PC-3 (cell line): Measurements from ENCODE around the gene FRK. TPM values are rescaled to one million over a fixed set of nuclear protein-coding genes. Genes with fewer than 3 reads are reported as not detected.

Source experiments
- ATAC-seq: fragments of 200-7000 bp; cut with Tn5 transposase; 2 replicates; pipeline ENCODE4 v1.9.1; 2020; ENCODE audit warnings: mild to moderate bottlenecking, moderate library complexity
- BruUV-seq: library from RNA; stranded (reverse); fragments of 400-500 nt; replicated peaks from 2 replicates; lab custom pipeline; 2021; lab: Mats Ljungman, UMichigan
- CTCF ChIA-PET: fragments of 300-600 bp; sonication (Branson Sonifier 250); formaldehyde crosslinking; loops from one replicate; lab custom pipeline; 2022; ENCODE audit warnings: antibody characterized with exemption; lab: Charles Lee
- POLR2A ChIA-PET: fragments of 300-600 bp; sonication (Branson Sonifier 250); formaldehyde crosslinking; loops from one replicate; lab custom pipeline; 2022; ENCODE audit warnings: antibody characterized with exemption; ENCODE audit not compliant: unreplicated experiment; lab: Charles Lee
- DNase-seq: peaks from one replicate; pipeline ENCODE4 v3.0.0-alpha.2; 2015
- H2AFZ ChIP-seq: fragments of 300-600 bp; sonication (generic); 2 replicates; pipeline ENCODE4 v1.6.0; 2016; ENCODE audit warnings: antibody characterized with exemption, low read length
- H3F3A ChIP-seq: fragments of 300-600 bp; sonication (generic); one replicate; pipeline ENCODE4 v1.6.0; 2017; ENCODE audit warnings: antibody characterized with exemption, low read length, control low read depth, mild to moderate bottlenecking; ENCODE audit not compliant: unreplicated experiment
- H3K27ac ChIP-seq: fragments of 300-600 bp; sonication (generic); 2 replicates; pipeline ENCODE4 v1.5.1; 2016; ENCODE audit warnings: mild to moderate bottlenecking, low read length
- H3K27me3 ChIP-seq: fragments of 300-600 bp; sonication (generic); 2 replicates; pipeline ENCODE4 v1.6.1; 2016; ENCODE audit warnings: low read length, mixed read lengths
- H3K36me3 ChIP-seq: fragments of 300-600 bp; sonication (generic); 2 replicates; pipeline ENCODE4 v1.6.1; 2016; ENCODE audit warnings: low read depth, mixed run types, low read length, mixed read lengths
- H3K4me1 ChIP-seq: fragments of 300-600 bp; sonication (generic); 2 replicates; pipeline ENCODE4 v1.5.1; 2016; ENCODE audit warnings: low read length; ENCODE audit not compliant: insufficient read depth
- H3K4me2 ChIP-seq: fragments of 300-600 bp; sonication (generic); 2 replicates; pipeline ENCODE4 v1.6.0; 2016; ENCODE audit warnings: low read length
- H3K4me3 ChIP-seq: fragments of 300-600 bp; sonication (generic); 2 replicates; pipeline ENCODE4 v1.5.1; 2016; ENCODE audit warnings: mild to moderate bottlenecking, low read length, mixed read lengths
- H3K79me2 ChIP-seq: fragments of 300-600 bp; sonication (generic); 2 replicates; pipeline ENCODE4 v1.6.1; 2017; ENCODE audit warnings: low read length, mixed read lengths
- H3K9ac ChIP-seq: fragments of 300-600 bp; sonication (generic); 2 replicates; pipeline ENCODE4 v1.6.0; 2016; ENCODE audit warnings: mild to moderate bottlenecking, low read length
- H3K9me2 ChIP-seq: fragments of 300-600 bp; sonication (generic); replicated peaks from 2 replicates; pipeline ENCODE4 v1.6.1; 2016; ENCODE audit warnings: mixed run types, low read length, mixed read lengths
- H3K9me3 ChIP-seq: fragments of 300-600 bp; sonication (generic); 2 replicates; pipeline ENCODE4 v1.6.1; 2016; ENCODE audit warnings: low read length, mixed read lengths
- H4K20me1 ChIP-seq: fragments of 300-600 bp; sonication (generic); 2 replicates; pipeline ENCODE4 v1.6.1; 2016; ENCODE audit warnings: low read length, mixed read lengths
- CTCF ChIP-seq: fragments of 300-600 bp; sonication (generic); conservative IDR thresholded peaks from 2 replicates; pipeline ENCODE4 v1.5.1; 2017; ENCODE audit warnings: antibody characterized with exemption, low read depth, mild to moderate bottlenecking, low read length
- EZH2 ChIP-seq: fragments of 300-600 bp; sonication (generic); IDR thresholded peaks from one replicate; pipeline ENCODE4 v1.6.1; 2017; ENCODE audit warnings: antibody characterized with exemption, mild to moderate bottlenecking, low read length; ENCODE audit not compliant: unreplicated experiment
- EZH2phosphoT487 ChIP-seq: fragments of 300-600 bp; sonication (generic); IDR thresholded peaks from 2 replicates; pipeline ENCODE4 v1.6.1; 2018; ENCODE audit warnings: mild to moderate bottlenecking, antibody characterized with exemption, low read length, borderline replicate concordance
- intact Hi-C: fragments of 100-400 bp; cut with micrococcal nuclease; formaldehyde crosslinking; loops from 2 replicates; pipeline ENCODE4 v1.9.0; 2023
- total RNA-seq: library from RNA; depleted of rRNA; stranded (reverse); fragments of >200 nt; gene quantifications from 2 replicates; pipeline ENCODE4 v1.2.3, GENCODE V29; 2014

Gene FRK
- total RNA-seq, 1 experiment from 2014 or later = 0.66 TPM

- H3K4me2 ChIP-seq = peak overlapping the region; percentile 66
Measured at GRCh38 chr6:116011520-116011919, 49.2 kb downstream of the FRK start.

GRCh38 chr6:116010790-116011401, 49.8 kb downstream of the FRK start:
- H3K27ac ChIP-seq = peak overlapping the region; percentile 47
- no peak overlapping the region; the same call in 1 of the 2 replicates for H3K4me3 ChIP-seq
- H3F3A ChIP-seq = no peaks in the 10 kb centered on the region
- ChIA-PET CTCF (interaction anchor here (0.7 to 1.2 kb wide), 4 partner anchors 50 to 90 kb away, joined by 3 to 20 read pairs (median 6); partner anchors contain the start of genes FRK and NT5DC1), POLR2A (interaction anchor here (0.5 kb wide), 1 partner anchor 25 kb away, joined by 3 read pairs; no protein-coding TSS in a partner anchor)
- H3K9ac ChIP-seq = no peak overlapping the region
- no peak overlapping the region for H2AFZ ChIP-seq
- ATAC-seq = peak; percentile 48
- intact Hi-C loops = loop anchor here (1.0 to 2.0 kb wide), 2 partner anchors 50 to 86 kb away; partner anchors contain the start of gene FRK
- no peak for TF ChIP-seq EZH2
- no peak for TF ChIP-seq EZH2phosphoT487
- TF ChIP-seq CTCF = peak; percentile 79
- peaks cover 43% of the 10 kb centered on the region for H3K4me1 ChIP-seq
- no peaks in the 10 kb centered on the region for H3K27me3 ChIP-seq
- H4K20me1 ChIP-seq = no peaks in the 10 kb centered on the region
- no peaks in the 10 kb centered on the region for H3K79me2 ChIP-seq
- H3K9me2 ChIP-seq = no peaks in the 10 kb centered on the region
- peak overlapping the region; percentile 66 for H3K4me2 ChIP-seq
- DNase-seq = peak; percentile 80
- H3K36me3 ChIP-seq = no peaks in the 10 kb centered on the region
- BruUV-seq = no TSS peak
- no peaks in the 10 kb centered on the region for H3K9me3 ChIP-seq

More at GRCh38 chr6:116011520-116011919, 49.2 kb downstream of the FRK start:
- peak overlapping the region; percentile 47 for H3K27ac ChIP-seq
- no peaks in the 10 kb centered on the region for H3F3A ChIP-seq
- H3K4me3 ChIP-seq = no peak overlapping the region; the same call in 1 of the 2 replicates
- ChIA-PET POLR2A (interaction anchor here (0.5 to 0.6 kb wide), 2 partner anchors 25 to 62 kb away, joined by 3 read pairs; no protein-coding TSS in a partner anchor), CTCF (interaction anchor here (0.7 to 1.2 kb wide), 5 partner anchors 50 to 90 kb away, joined by 3 to 20 read pairs (median 5); partner anchors contain the start of genes FRK and NT5DC1)
- H3K9ac ChIP-seq = no peak overlapping the region
- intact Hi-C loops = loop anchor here (1.0 to 2.0 kb wide), 2 partner anchors 49 to 86 kb away; partner anchors contain the start of gene FRK
- H3K79me2 ChIP-seq = no peaks in the 10 kb centered on the region
- H2AFZ ChIP-seq = no peak overlapping the region
- H3K4me1 ChIP-seq = peaks cover 47% of the 10 kb centered on the region
- no peaks in the 10 kb centered on the region for H4K20me1 ChIP-seq
- BruUV-seq = no TSS peak
- H3K9me3 ChIP-seq = no peaks in the 10 kb centered on the region
- peak; percentile 64 for ATAC-seq
- H3K27me3 ChIP-seq = no peaks in the 10 kb centered on the region
- H3K9me2 ChIP-seq = no peaks in the 10 kb centered on the region
- peak; percentile 80 for DNase-seq
- TF ChIP-seq EZH2phosphoT487 = no peak
- TF ChIP-seq CTCF = no peak
- no peak for TF ChIP-seq EZH2
- no peaks in the 10 kb centered on the region for H3K36me3 ChIP-seq
